ENCODE data around the gene IFIT3. TPM values are rescaled to one million over a fixed set of nuclear protein-coding genes. Genes with fewer than 3 reads are reported as not detected.

IFIT3 gene
- total RNA-seq, 2 experiments from 2014 or later = 11.5 to 12.8 TPM

GRCh38 chr10:89307269-89307577, 20.6 kb upstream of the IFIT3 start:
- no peaks in the 10 kb centered on the region for H3K27me3 ChIP-seq (ENCODE audit: control insufficient read depth in 1 of 2, insufficient read depth in 2 of 2, low read length in 2 of 2)
- H3K4me1 Mint-ChIP-seq (ENCODE audit: low read depth) = peaks cover 25% of the 10 kb centered on the region
- no peak overlapping the region for H3K27ac ChIP-seq (ENCODE audit: low read depth in 1 of 2, low read length in 2 of 2)
- DNase-seq (no peak), ATAC-seq (ENCODE audit: poor library complexity) (no peak)
- H3K27ac Mint-ChIP-seq = no peak overlapping the region
- no peak for TF ChIP-seq CTCF (IDR thresholded peaks at IDR 0.05)
- peaks cover 15% of the 10 kb centered on the region for H3K4me1 ChIP-seq (ENCODE audit: insufficient read depth, low read length)
- intact Hi-C loops (cut with DNase I, micrococcal nuclease) = loop anchor here in 1 of 2 experiments (2.0 kb wide), 1 partner anchor 24 kb away; no protein-coding TSS in a partner anchor
- ChIA-PET CTCF (no interaction called here), POLR2A (interaction anchor here (0.6 kb wide), 1 partner anchor 483 kb away, joined by 3 read pairs; no protein-coding TSS in a partner anchor)
- H3K9me3 Mint-ChIP-seq = peaks cover 5% of the 10 kb centered on the region
- H3K4me3 ChIP-seq (ENCODE audit: low read length) = no peak overlapping the region
- no peak overlapping the region for H3K4me3 Mint-ChIP-seq
- H3K36me3 ChIP-seq (ENCODE audit: insufficient read depth, low read length) = peaks cover 30% of the 10 kb centered on the region
- H3K36me3 Mint-ChIP-seq (ENCODE audit: low read depth) = peaks cover 77% of the 10 kb centered on the region
- H3K27me3 Mint-ChIP-seq = no peaks in the 10 kb centered on the region
- peaks cover 0 to 10% of the 10 kb centered on the region in 2 experiments for H3K9me3 ChIP-seq (ENCODE audit: control insufficient read depth in 1 of 2, insufficient read depth in 1 of 2, low read length in 2 of 2)

GRCh38 chr10:89308266-89308665, 19.5 kb upstream of the IFIT3 start:
- Mint-ChIP-seq H3K9me3 (peaks cover 5% of the 10 kb centered on the region), H3K4me3 (no peak overlapping the region), H3K36me3 (ENCODE audit: low read depth) (peaks cover 69% of the 10 kb centered on the region), H3K4me1 (ENCODE audit: low read depth) (peaks cover 15% of the 10 kb centered on the region), H3K27me3 (no peaks in the 10 kb centered on the region), H3K27ac (no peak overlapping the region)
- ChIA-PET POLR2A (interaction anchor here (1.4 kb wide), 1 partner anchor 19 kb away, joined by 3 read pairs; the partner anchor contains the start of gene IFIT3), CTCF (no interaction called here)
- H3K9me3 ChIP-seq (ENCODE audit: control insufficient read depth in 1 of 2, insufficient read depth in 1 of 2, low read length in 2 of 2) = peaks cover 0 to 10% of the 10 kb centered on the region in 2 experiments
- no peak for TF ChIP-seq CTCF (IDR thresholded peaks at IDR 0.05)
- ATAC-seq (ENCODE audit: poor library complexity) (no peak), DNase-seq (no peak)
- no peak overlapping the region for H3K27ac ChIP-seq (ENCODE audit: low read depth in 1 of 2, low read length in 2 of 2)
- no peaks in the 10 kb centered on the region for H3K27me3 ChIP-seq (ENCODE audit: control insufficient read depth in 1 of 2, insufficient read depth in 2 of 2, low read length in 2 of 2)
- intact Hi-C loops (cut with DNase I, micrococcal nuclease) = no loop called here
- H3K4me3 ChIP-seq (ENCODE audit: low read length) = no peak overlapping the region
- H3K4me1 ChIP-seq (ENCODE audit: insufficient read depth, low read length) = peaks cover 10% of the 10 kb centered on the region
- H3K36me3 ChIP-seq (ENCODE audit: insufficient read depth, low read length) = peaks cover 30% of the 10 kb centered on the region

GRCh38 chr10:89308736-89309135, 19.1 kb upstream of the IFIT3 start:
- Histone ChIP-seq H3K27ac (ENCODE audit: low read depth in 1 of 2, low read length in 2 of 2) (no peak overlapping the region), H3K4me1 (ENCODE audit: insufficient read depth, low read length) (peaks cover 5% of the 10 kb centered on the region), H3K27me3 (ENCODE audit: control insufficient read depth in 1 of 2, insufficient read depth in 2 of 2, low read length in 2 of 2) (no peaks in the 10 kb centered on the region), H3K36me3 (ENCODE audit: insufficient read depth, low read length) (peaks cover 30% of the 10 kb centered on the region), H3K4me3 (ENCODE audit: low read length) (no peak overlapping the region), H3K9me3 (ENCODE audit: control insufficient read depth in 1 of 2, insufficient read depth in 1 of 2, low read length in 2 of 2) (peaks cover 0 to 10% of the 10 kb centered on the region in 2 experiments)
- Mint-ChIP-seq H3K4me1 (ENCODE audit: low read depth) (peaks cover 10% of the 10 kb centered on the region), H3K9me3 (peaks cover 5% of the 10 kb centered on the region), H3K27ac (no peak overlapping the region), H3K36me3 (ENCODE audit: low read depth) (peaks cover 65% of the 10 kb centered on the region), H3K27me3 (no peaks in the 10 kb centered on the region), H3K4me3 (no peak overlapping the region)
- intact Hi-C loops (cut with DNase I, micrococcal nuclease) = no loop called here
- DNase-seq (no peak), ATAC-seq (ENCODE audit: poor library complexity) (no peak)
- no peak for TF ChIP-seq CTCF (IDR thresholded peaks at IDR 0.05)
- ChIA-PET CTCF (no interaction called here), POLR2A (interaction anchor here (1.4 kb wide), 1 partner anchor 19 kb away, joined by 3 read pairs; the partner anchor contains the start of gene IFIT3)
